HUES64 (cell line): ENCODE results near the gene PDZRN3.

Experiments
- H3K27ac ChIP-seq: 2 replicates; pipeline ENCODE4 v1.7.0; 2013; ENCODE audit warnings: low read depth, low read length, inconsistent platforms
- H3K27me3 ChIP-seq: 2 replicates; pipeline ENCODE4 v1.6.1; 2013; ENCODE audit warnings: mild to moderate bottlenecking, low read length; ENCODE audit not compliant: insufficient read depth
- H3K36me3 ChIP-seq: 2 replicates; pipeline ENCODE4 v1.6.1; 2013; ENCODE audit warnings: mild to moderate bottlenecking, low read length; ENCODE audit not compliant: insufficient read depth
- H3K4me1 ChIP-seq: 2 replicates; pipeline ENCODE4 v1.6.1; 2013; ENCODE audit warnings: mild to moderate bottlenecking, low read length, moderate library complexity; ENCODE audit not compliant: insufficient read depth
- H3K4me3 ChIP-seq: 2 replicates; pipeline ENCODE4 v1.5.1; 2013; ENCODE audit warnings: mild to moderate bottlenecking, low read length, moderate library complexity
- H3K9ac ChIP-seq: 2 replicates; pipeline ENCODE4 v1.6.1; 2013; ENCODE audit warnings: mild to moderate bottlenecking, low read depth, low read length
- H3K9me3 ChIP-seq: 2 replicates; pipeline ENCODE4 v1.6.1; 2013; ENCODE audit warnings: low read depth, low read length; ENCODE audit not compliant: insufficient read depth
- WGBS: fragments of 150-250, 120-280 bp; methylation state at CpG from one replicate; pipeline ENCODE4 v1.1.7; 2013; ENCODE audit warnings: missing lambda C conversion rate; 5-methylcytosine and 5-hydroxymethylcytosine counted together

PDZRN3 gene

GRCh38 chr3:73401616-73402279 is 223.0 kb downstream of the PDZRN3 start:
- Histone ChIP-seq H3K27me3 (no peaks in the 10 kb centered on the region), H3K27ac (no peak overlapping the region), H3K4me3 (no peak overlapping the region), H3K9ac (no peak overlapping the region), H3K9me3 (no peaks in the 10 kb centered on the region), H3K4me1 (no peaks in the 10 kb centered on the region; the same call in 1 of the 2 replicates), H3K36me3 (no peaks in the 10 kb centered on the region)
- WGBS, result 90% methylated on average over 7 of the region's 7 CpGs

- H3K9ac ChIP-seq, result no peak overlapping the region
- no peak overlapping the region for H3K27ac ChIP-seq
- no peak overlapping the region for H3K4me3 ChIP-seq
- H3K36me3 ChIP-seq, result no peaks in the 10 kb centered on the region
- H3K4me1 ChIP-seq, result no peaks in the 10 kb centered on the region; the same call in 1 of the 2 replicates
- no peaks in the 10 kb centered on the region for H3K9me3 ChIP-seq
- WGBS, result 89% methylated on average over 6 of the region's 6 CpGs
- H3K27me3 ChIP-seq, result no peaks in the 10 kb centered on the region
Observed at GRCh38 chr3:73401059-73401458, 223.7 kb downstream of the PDZRN3 start.

DNA sequence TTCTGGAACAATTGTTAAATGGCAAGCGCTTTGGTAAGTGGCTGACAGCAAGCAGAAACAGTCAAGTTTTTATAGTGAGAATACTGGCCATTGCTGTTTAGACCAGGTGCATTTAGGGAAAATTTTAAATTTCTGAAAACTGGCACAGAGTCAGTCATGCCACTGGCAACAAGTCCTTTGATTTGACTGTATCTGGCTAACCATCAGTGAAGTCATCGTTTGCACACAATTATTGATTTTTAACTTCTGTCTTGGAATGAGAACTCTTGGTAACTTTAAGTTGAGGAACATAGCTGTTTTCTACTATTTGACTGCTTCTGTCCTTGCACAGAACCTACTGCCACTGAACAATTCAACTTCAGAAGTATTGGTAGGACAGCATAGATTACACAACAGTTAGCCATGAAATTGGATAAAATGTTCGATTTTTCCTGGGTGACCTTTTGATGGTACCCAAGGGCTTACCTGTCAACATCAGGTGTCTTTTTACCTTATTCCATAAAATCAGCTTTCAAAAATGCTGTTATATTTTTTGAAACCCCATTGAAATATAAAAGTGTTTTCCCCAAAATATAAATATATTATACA is 225.0 kb downstream of the PDZRN3 start:
- Histone ChIP-seq H3K9ac (no peak overlapping the region), H3K36me3 (no peaks in the 10 kb centered on the region), H3K4me1 (no peaks in the 10 kb centered on the region; the same call in 1 of the 2 replicates), H3K27ac (no peak overlapping the region), H3K9me3 (no peaks in the 10 kb centered on the region), H3K27me3 (no peaks in the 10 kb centered on the region), H3K4me3 (no peak overlapping the region)
- 93% methylated on average over 3 of the region's 3 CpGs for WGBS

- 91% methylated on average over 3 of the region's 3 CpGs for whole genome bisulfite sequencing
- Histone ChIP-seq H3K27me3 (no peaks in the 10 kb centered on the region), H3K4me3 (no peak overlapping the region), H3K9ac (no peak overlapping the region), H3K9me3 (no peaks in the 10 kb centered on the region), H3K36me3 (no peaks in the 10 kb centered on the region), H3K27ac (no peak overlapping the region), H3K4me1 (no peaks in the 10 kb centered on the region; the same call in 1 of the 2 replicates)
Observed at GRCh38 chr3:73399106-73399505, 225.6 kb downstream of the PDZRN3 start.

GRCh38 chr3:73398084-73398483 is 226.7 kb downstream of the PDZRN3 start:
- no peak overlapping the region for H3K4me3 ChIP-seq
- H3K9me3 ChIP-seq, result no peaks in the 10 kb centered on the region
- 92% methylated on average over 8 of the region's 8 CpGs for WGBS
- no peaks in the 10 kb centered on the region; the same call in 1 of the 2 replicates for H3K4me1 ChIP-seq
- H3K27me3 ChIP-seq, result no peaks in the 10 kb centered on the region
- H3K9ac ChIP-seq, result no peak overlapping the region
- H3K36me3 ChIP-seq, result no peaks in the 10 kb centered on the region
- H3K27ac ChIP-seq, result no peak overlapping the region

GRCh38 chr3:73394240-73394639 is 230.5 kb downstream of the PDZRN3 start:
- Histone ChIP-seq H3K27me3 (no peaks in the 10 kb centered on the region), H3K36me3 (no peaks in the 10 kb centered on the region), H3K9ac (no peak overlapping the region), H3K9me3 (no peaks in the 10 kb centered on the region), H3K4me3 (no peak overlapping the region), H3K4me1 (no peaks in the 10 kb centered on the region; the same call in 1 of the 2 replicates), H3K27ac (no peak overlapping the region)
- WGBS, result 89% methylated on average over 5 of the region's 5 CpGs

DNA sequence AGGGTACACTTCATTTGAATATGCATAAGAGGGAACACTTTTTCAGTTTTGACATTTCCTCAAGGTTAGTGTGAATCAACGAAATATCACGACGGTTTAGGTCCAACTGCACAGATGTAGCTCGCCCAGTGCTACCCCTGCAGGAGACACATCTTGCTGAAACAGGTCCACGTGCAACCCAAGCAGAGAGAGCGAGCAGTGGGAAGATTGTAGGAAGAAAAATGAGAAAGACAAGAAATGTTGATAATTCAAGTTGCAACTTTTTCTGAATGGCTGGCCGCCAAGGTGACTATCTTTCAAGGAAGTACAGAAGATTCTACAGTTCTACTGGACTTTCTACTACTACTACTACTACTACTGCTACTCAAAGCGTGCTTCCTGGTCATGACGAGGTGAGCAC is 231.7 kb downstream of the PDZRN3 start:
- H3K4me3 ChIP-seq, result no peak overlapping the region
- H3K4me1 ChIP-seq, result no peaks in the 10 kb centered on the region
- WGBS, result 96% methylated on average over 9 of the region's 9 CpGs

DNA sequence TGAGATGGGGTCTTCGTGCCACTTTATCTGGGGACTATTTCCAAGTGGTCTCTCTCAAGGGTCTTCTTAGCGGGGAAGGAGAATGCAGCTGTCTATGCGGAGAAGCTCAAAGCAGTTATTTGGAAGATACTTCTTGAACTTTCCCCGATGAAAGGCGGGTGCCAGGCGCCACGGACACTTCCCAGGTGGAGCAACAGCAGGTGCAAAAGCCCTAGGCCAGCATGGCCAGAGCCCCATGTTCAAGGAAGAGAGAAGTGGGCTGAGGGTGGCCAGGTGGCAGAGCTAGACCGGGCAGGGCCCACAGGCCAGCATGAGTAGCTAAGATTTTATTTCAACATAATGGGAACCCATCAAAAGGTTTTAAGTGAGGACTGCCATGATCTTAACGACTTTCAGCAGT is 232.8 kb downstream of the PDZRN3 start:
- 93% methylated on average over 9 of the region's 9 CpGs for WGBS
- Histone ChIP-seq H3K27me3 (no peaks in the 10 kb centered on the region), H3K27ac (no peak overlapping the region), H3K4me3 (no peak overlapping the region), H3K36me3 (no peaks in the 10 kb centered on the region), H3K9ac (no peak overlapping the region), H3K9me3 (no peaks in the 10 kb centered on the region), H3K4me1 (no peaks in the 10 kb centered on the region)

More for the DNA sequence above, 231.7 kb downstream of the PDZRN3 start:
- Histone ChIP-seq H3K27ac (no peak overlapping the region), H3K9ac (no peak overlapping the region), H3K27me3 (no peaks in the 10 kb centered on the region), H3K36me3 (no peaks in the 10 kb centered on the region), H3K9me3 (no peaks in the 10 kb centered on the region)

- Histone ChIP-seq H3K4me1 (no peaks in the 10 kb centered on the region), H3K27me3 (no peaks in the 10 kb centered on the region), H3K36me3 (no peaks in the 10 kb centered on the region), H3K27ac (no peak overlapping the region), H3K9ac (no peak overlapping the region), H3K9me3 (no peaks in the 10 kb centered on the region), H3K4me3 (no peak overlapping the region)
- 96% methylated on average over 1 of the region's 1 CpG for WGBS
Observed at GRCh38 chr3:73389928-73390327, 234.8 kb downstream of the PDZRN3 start.

DNA sequence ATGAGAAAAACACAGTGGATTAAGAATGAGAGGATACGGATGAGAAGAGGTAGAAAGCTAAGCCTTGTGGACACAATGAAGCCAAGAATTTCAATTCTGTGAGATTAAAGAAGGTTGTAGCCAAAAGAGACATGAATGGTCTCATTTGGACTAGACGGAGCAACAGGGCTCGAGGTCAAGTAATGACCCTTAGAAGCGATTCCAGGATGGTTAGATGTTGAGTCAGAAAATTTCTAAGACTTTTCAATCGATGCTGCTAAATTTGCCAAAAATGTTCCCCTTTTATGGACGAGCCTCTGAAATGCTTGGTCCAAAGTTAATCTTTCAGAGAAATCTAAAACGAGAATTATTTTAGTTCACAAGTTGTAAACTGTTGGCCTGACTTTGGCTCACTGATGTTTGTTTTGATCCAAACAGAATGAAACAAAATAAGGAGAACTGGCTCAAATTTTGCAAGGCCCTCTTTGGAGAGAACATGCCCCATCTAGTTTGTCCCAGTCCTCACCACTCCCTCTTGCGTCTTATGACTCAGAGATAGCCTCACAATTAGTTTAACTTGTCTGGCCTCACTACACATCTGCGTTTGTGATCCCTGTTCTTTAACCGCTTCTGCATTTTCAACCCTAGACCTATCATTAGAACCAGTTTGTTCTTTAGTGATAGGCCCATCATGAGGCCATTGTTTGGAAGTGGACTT is 235.5 kb downstream of the PDZRN3 start:
- H3K9me3 ChIP-seq, result no peaks in the 10 kb centered on the region
- no peaks in the 10 kb centered on the region for H3K27me3 ChIP-seq
- 95% methylated on average over 10 of the region's 10 CpGs for WGBS
- no peak overlapping the region for H3K27ac ChIP-seq
- H3K36me3 ChIP-seq, result no peaks in the 10 kb centered on the region
- H3K9ac ChIP-seq, result no peak overlapping the region
- H3K4me1 ChIP-seq, result no peaks in the 10 kb centered on the region
- H3K4me3 ChIP-seq, result no peak overlapping the region

DNA sequence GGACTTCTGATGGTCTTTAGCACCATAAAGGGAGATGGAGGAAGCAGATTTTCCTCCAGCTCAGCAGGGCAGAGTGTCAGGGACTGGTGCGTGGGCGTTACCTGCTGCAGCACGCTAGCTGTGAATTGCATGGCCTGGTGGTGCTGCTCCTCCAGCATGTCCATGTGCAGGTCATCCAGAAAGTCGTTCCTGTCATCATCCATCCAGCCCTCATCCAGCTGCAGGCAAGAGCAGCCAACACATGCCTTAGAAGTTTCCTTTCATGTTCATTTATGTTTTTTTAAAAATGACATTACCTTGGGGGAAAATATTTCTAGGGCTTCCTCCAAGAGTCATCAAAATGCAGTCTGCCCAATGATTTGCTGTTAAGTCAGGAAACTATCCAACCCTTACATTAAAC is 239.2 kb downstream of the PDZRN3 start:
- H3K4me3 ChIP-seq, result no peak overlapping the region
- WGBS, result 96% methylated on average over 4 of the region's 4 CpGs
- no peaks in the 10 kb centered on the region for H3K36me3 ChIP-seq
- H3K9me3 ChIP-seq, result no peaks in the 10 kb centered on the region
- H3K4me1 ChIP-seq, result no peaks in the 10 kb centered on the region
- no peak overlapping the region for H3K9ac ChIP-seq
- H3K27ac ChIP-seq, result no peak overlapping the region
- H3K27me3 ChIP-seq, result no peaks in the 10 kb centered on the region
